MM.1S (cell line): ENCODE data around the gene ANO2.

ENCODE experiments used
- CTCF ChIP-seq: fragments of 300-600 bp; sonication (generic); IDR thresholded peaks from 2 replicates; pipeline ENCODE4 v1.5.1; 2016; ENCODE audit warnings: antibody characterized with exemption, low read length, mixed read lengths
- EZH2 ChIP-seq: fragments of 300-600 bp; sonication (generic); optimal IDR thresholded peaks from 2 replicates; pipeline ENCODE3; 2017; ENCODE audit warnings: low read depth, mild to moderate bottlenecking, antibody characterized with exemption, low read length, mixed read lengths
- EZH2phosphoT487 ChIP-seq: fragments of 300-600 bp; sonication (generic); IDR thresholded peaks from 2 replicates; pipeline ENCODE4 v1.6.1; 2018; ENCODE audit warnings: antibody characterized with exemption, low read length

DNA sequence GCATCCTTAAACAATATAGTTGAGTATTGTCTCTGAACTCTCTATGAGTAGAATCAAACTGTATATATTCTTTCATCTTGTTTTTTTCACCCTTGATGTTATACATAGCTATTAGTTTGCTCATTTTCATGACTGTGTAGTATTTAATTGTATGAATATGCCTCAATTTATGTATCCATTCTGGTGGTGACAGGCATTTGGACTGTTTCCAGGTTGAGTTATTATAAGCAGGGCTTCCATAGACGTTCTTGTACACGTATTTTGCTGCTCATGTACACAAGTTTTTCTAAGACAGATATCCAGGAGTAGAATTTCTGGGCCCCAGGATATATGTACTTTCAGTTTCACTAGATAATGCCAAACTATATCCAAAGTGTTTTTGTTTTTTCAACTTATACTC is 301.8 kb downstream of the ANO2 start:
- TF ChIP-seq EZH2 (no peak), CTCF (no peak), EZH2phosphoT487 (no peak)
